COR-L47 (cell line): Measurements from ENCODE around the gene SULT1C3.
A peak's percentile ranks its signal among the peaks of the same experiment; 100 is the strongest.

Experiments used
- DNase-seq: peaks from one replicate; lab custom pipeline; 2025; lab: John Stamatoyannopoulos, UW

The SULT1C3 gene

GRCh38 chr2:108239786-108240185 is at the start of gene SULT1C3:
Gene SULT1C3 (plus strand): TSS chr2:108239968. CDS start chr2:108247195, 7,227 bp downstream.
- DNase-seq, result peak; percentile 13

GRCh38 chr2:108193251-108193650 is 46.5 kb upstream of the SULT1C3 start:
- DNase-seq, result no peak

GRCh38 chr2:108194409-108195132 is 45.2 kb upstream of the SULT1C3 start:
- DNase-seq, result no peak

- no peak for DNase-seq
Measured at GRCh38 chr2:108195133-108195439, 44.7 kb upstream of the SULT1C3 start.

- DNase-seq, result no peak
Measured at GRCh38 chr2:108199726-108200125, 40.0 kb upstream of the SULT1C3 start.

GRCh38 chr2:108200569-108200968 is 39.2 kb upstream of the SULT1C3 start:
- no peak for DNase-seq

GRCh38 chr2:108212671-108213070 is 27.1 kb upstream of the SULT1C3 start:
- DNase-seq, result no peak

- peak; percentile 10 for DNase-seq
Measured at GRCh38 chr2:108215794-108216211, 24.0 kb upstream of the SULT1C3 start.

- DNase-seq, result no peak
Measured at GRCh38 chr2:108217211-108217610, 22.6 kb upstream of the SULT1C3 start.

- DNase-seq, result no peak
Measured at GRCh38 chr2:108219688-108220087, 20.1 kb upstream of the SULT1C3 start.

- DNase-seq, result no peak
Measured at GRCh38 chr2:108220191-108220590, 19.6 kb upstream of the SULT1C3 start.

GRCh38 chr2:108220942-108221541 is 18.7 kb upstream of the SULT1C3 start:
- peak; percentile 17 for DNase-seq

GRCh38 chr2:108222261-108222660 is 17.5 kb upstream of the SULT1C3 start:
- DNase-seq, result no peak

- DNase-seq, result no peak
Measured at GRCh38 chr2:108223573-108223972, 16.2 kb upstream of the SULT1C3 start.

- no peak for DNase-seq
Measured at GRCh38 chr2:108224022-108224421, 15.7 kb upstream of the SULT1C3 start.

- no peak for DNase-seq
Measured at GRCh38 chr2:108226564-108226963, 13.2 kb upstream of the SULT1C3 start.

GRCh38 chr2:108228006-108228405 is 11.8 kb upstream of the SULT1C3 start:
- DNase-seq, result no peak

- DNase-seq, result no peak
Measured at GRCh38 chr2:108228537-108228936, 11.2 kb upstream of the SULT1C3 start.

GRCh38 chr2:108229875-108230274 is 9.9 kb upstream of the SULT1C3 start:
- DNase-seq, result no peak

- no peak for DNase-seq
Measured at GRCh38 chr2:108235577-108235976, 4.2 kb upstream of the SULT1C3 start.

GRCh38 chr2:108236676-108237335 is 3.0 kb upstream of the SULT1C3 start:
- no peak for DNase-seq

- no peak for DNase-seq
Measured at GRCh38 chr2:108240966-108241365, 1.2 kb downstream of the SULT1C3 start.

GRCh38 chr2:108243566-108243965 is 3.8 kb downstream of the SULT1C3 start:
- no peak for DNase-seq
